Muscle layer of colon (tissue), 2 donors: ENCODE data around the gene FKBP5.
"Not testable (repeated sequence)": the region's sequence is repeated elsewhere in the genome, so short reads cannot be mapped to it uniquely, and the experiment has no call there.

Experiments
- H3K27ac ChIP-seq: one replicate; pipeline ENCODE4 v1.7.0; 2013; ENCODE audit warnings: low read depth, mild to moderate bottlenecking, low read length, moderate library complexity
- H3K27me3 ChIP-seq, 2 donors: one replicate each; pipeline ENCODE4 v1.7.0; 2013; ENCODE audit warnings: low read length in 2 of 2, mild to moderate bottlenecking in 2 of 2; ENCODE audit not compliant: insufficient read depth in 2 of 2, control insufficient read depth in 1 of 2
- H3K36me3 ChIP-seq: one replicate; pipeline ENCODE4 v1.7.0; 2013; ENCODE audit warnings: mild to moderate bottlenecking, low read length; ENCODE audit not compliant: insufficient read depth
- H3K4me1 ChIP-seq: one replicate; pipeline ENCODE4 v1.7.0; 2013; ENCODE audit warnings: mild to moderate bottlenecking, low read length; ENCODE audit not compliant: insufficient read depth
- H3K4me3 ChIP-seq, 2 donors: one replicate each; pipeline ENCODE4 v1.7.0; 2013; ENCODE audit warnings: low read length in 2 of 2, low read depth in 1 of 2, mild to moderate bottlenecking in 1 of 2, moderate library complexity in 1 of 2
- H3K9ac ChIP-seq: one replicate; pipeline ENCODE4 v1.7.0; 2013; ENCODE audit warnings: low read length
- H3K9me3 ChIP-seq: one replicate; pipeline ENCODE4 v1.7.0; 2013; ENCODE audit warnings: mild to moderate bottlenecking, low read length
- donor health status: abdominal sarcoma.
- donor health status: Adenocarcinoma of cecum.

The FKBP5 gene

GRCh38 chr6:35686436-35686835, 2.3 kb downstream of the FKBP5 start:
- H3K36me3 ChIP-seq = no peaks in the 10 kb centered on the region
- H3K27me3 ChIP-seq = no peaks in the 10 kb centered on the region
- no peak overlapping the region for H3K4me3 ChIP-seq
- H3K9ac ChIP-seq = peak overlapping the region; percentile 90
- H3K9me3 ChIP-seq = no peaks in the 10 kb centered on the region
- H3K4me1 ChIP-seq = peaks cover 13% of the 10 kb centered on the region
- no peak overlapping the region for H3K27ac ChIP-seq

GRCh38 chr6:35683267-35683666, 5.4 kb downstream of the FKBP5 start:
- H3K9ac ChIP-seq = no peak overlapping the region
- no peak overlapping the region for H3K4me3 ChIP-seq
- H3K27ac ChIP-seq = no peak overlapping the region
- H3K4me1 ChIP-seq = peaks cover 8% of the 10 kb centered on the region
- no peaks in the 10 kb centered on the region for H3K27me3 ChIP-seq
- no peaks in the 10 kb centered on the region for H3K36me3 ChIP-seq
- H3K9me3 ChIP-seq = no peaks in the 10 kb centered on the region

GRCh38 chr6:35681298-35681697, 7.4 kb downstream of the FKBP5 start:
- Histone ChIP-seq H3K9me3 (no peaks in the 10 kb centered on the region), H3K4me1 (no peaks in the 10 kb centered on the region), H3K4me3 (no peak overlapping the region), H3K9ac (no peak overlapping the region), H3K36me3 (no peaks in the 10 kb centered on the region), H3K27me3 (no peaks in the 10 kb centered on the region), H3K27ac (no peak overlapping the region)

- Histone ChIP-seq H3K9me3 (no peaks in the 10 kb centered on the region), H3K27me3 (no peaks in the 10 kb centered on the region), H3K4me3 (no peak overlapping the region), H3K4me1 (peaks cover 8% of the 10 kb centered on the region), H3K27ac (no peak overlapping the region), H3K9ac (no peak overlapping the region), H3K36me3 (no peaks in the 10 kb centered on the region)
Observed at GRCh38 chr6:35679399-35679798, 9.3 kb downstream of the FKBP5 start.

GRCh38 chr6:35678814-35679213, 9.9 kb downstream of the FKBP5 start:
- Histone ChIP-seq H3K4me1 (peaks cover 8% of the 10 kb centered on the region), H3K36me3 (no peaks in the 10 kb centered on the region), H3K27me3 (no peaks in the 10 kb centered on the region), H3K9me3 (no peaks in the 10 kb centered on the region), H3K27ac (no peak overlapping the region), H3K9ac (no peak overlapping the region), H3K4me3 (no peak overlapping the region)

DNA sequence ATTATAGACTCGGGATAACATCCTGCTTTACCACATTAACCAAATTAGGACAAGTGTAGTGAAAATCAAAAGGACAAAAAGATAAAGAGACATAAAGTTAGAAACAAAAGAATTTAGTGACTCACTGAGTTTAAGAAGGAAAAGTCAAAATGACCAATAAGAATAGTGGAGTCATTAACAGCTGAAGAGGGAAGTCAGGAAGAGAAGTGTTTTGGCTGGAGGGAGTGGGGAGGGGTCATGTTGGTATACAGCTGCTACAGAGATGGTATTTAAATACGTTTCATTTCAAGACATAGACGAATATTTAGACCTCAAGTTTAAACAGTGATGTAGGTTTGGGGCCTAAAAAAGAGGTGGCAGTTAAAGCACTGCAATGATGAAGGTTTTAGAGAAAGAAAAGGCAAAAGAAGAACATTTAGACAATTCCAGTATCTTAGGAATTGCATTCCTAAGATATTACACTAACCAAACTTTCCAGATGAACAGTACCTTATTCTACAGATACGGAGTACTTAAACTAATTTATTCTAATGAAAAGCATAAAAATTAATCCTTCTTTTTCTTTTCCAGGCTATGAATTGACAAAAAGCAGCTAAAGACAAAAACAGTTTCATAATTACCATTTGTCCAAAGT, 10.6 kb downstream of the FKBP5 start:
- Histone ChIP-seq H3K4me1 (peaks cover 8% of the 10 kb centered on the region), H3K9ac (no peak overlapping the region), H3K4me3 (no peak overlapping the region), H3K27ac (no peak overlapping the region), H3K9me3 (no peaks in the 10 kb centered on the region), H3K27me3 (no peaks in the 10 kb centered on the region), H3K36me3 (no peaks in the 10 kb centered on the region)

GRCh38 chr6:35677456-35677855, 11.3 kb downstream of the FKBP5 start:
- Histone ChIP-seq H3K9ac (no peak overlapping the region), H3K9me3 (no peaks in the 10 kb centered on the region), H3K4me1 (peaks cover 8% of the 10 kb centered on the region), H3K27ac (no peak overlapping the region), H3K27me3 (no peaks in the 10 kb centered on the region), H3K4me3 (no peak overlapping the region), H3K36me3 (no peaks in the 10 kb centered on the region)

GRCh38 chr6:35675871-35676459, 12.8 kb downstream of the FKBP5 start:
- no peaks in the 10 kb centered on the region for H3K9me3 ChIP-seq
- H3K27ac ChIP-seq = no peak overlapping the region
- no peaks in the 10 kb centered on the region for H3K36me3 ChIP-seq
- H3K4me1 ChIP-seq = peaks cover 8% of the 10 kb centered on the region
- H3K4me3 ChIP-seq = no peak overlapping the region
- no peak overlapping the region for H3K9ac ChIP-seq
- H3K27me3 ChIP-seq = no peaks in the 10 kb centered on the region

- H3K27me3 ChIP-seq = no peaks in the 10 kb centered on the region
- no peaks in the 10 kb centered on the region for H3K36me3 ChIP-seq
- H3K4me3 ChIP-seq = no peak overlapping the region
- H3K27ac ChIP-seq = no peak overlapping the region
- H3K9me3 ChIP-seq = no peaks in the 10 kb centered on the region
- H3K4me1 ChIP-seq = peaks cover 8% of the 10 kb centered on the region
- H3K9ac ChIP-seq = no peak overlapping the region
Observed at GRCh38 chr6:35674594-35674993, 14.1 kb downstream of the FKBP5 start.

GRCh38 chr6:35673755-35674154, 15.0 kb downstream of the FKBP5 start:
- Histone ChIP-seq H3K27ac (no peak overlapping the region), H3K4me3 (no peak overlapping the region), H3K27me3 (no peaks in the 10 kb centered on the region), H3K9me3 (no peaks in the 10 kb centered on the region), H3K4me1 (peaks cover 11% of the 10 kb centered on the region), H3K9ac (no peak overlapping the region), H3K36me3 (no peaks in the 10 kb centered on the region)

- H3K9me3 ChIP-seq, H3K36me3 ChIP-seq, H3K4me3 ChIP-seq, H3K27me3 ChIP-seq, H3K27ac ChIP-seq, H3K9ac ChIP-seq: not testable (repeated sequence)
- peaks cover 11% of the 10 kb centered on the region for H3K4me1 ChIP-seq
Observed at GRCh38 chr6:35673284-35673666, 15.4 kb downstream of the FKBP5 start.

GRCh38 chr6:35670453-35670852, 18.3 kb downstream of the FKBP5 start:
- not testable (repeated sequence) for H3K36me3 ChIP-seq, H3K4me1 ChIP-seq, H3K27ac ChIP-seq, H3K9ac ChIP-seq, H3K9me3 ChIP-seq, H3K27me3 ChIP-seq, H3K4me3 ChIP-seq
